Omental fat pad (tissue), 4 donors: Measurements from ENCODE around the gene PDE1A. TPM values are rescaled to one million over a fixed set of nuclear protein-coding genes. Genes with fewer than 3 reads are reported as not detected.

ENCODE experiments used
- ATAC-seq: fragments of 150-250 bp; one replicate; pipeline ENCODE4 v1.9.1; 2016; ENCODE audit warnings: mild to moderate bottlenecking, moderate library complexity; ENCODE audit not compliant: low FRiP score
- DNase-seq: peaks from one replicate; pipeline ENCODE4 v3.0.0-alpha.2; 2019; ENCODE audit warnings: low spot score
- total RNA-seq, 4 donors: library from RNA; depleted of rRNA; stranded (reverse); fragments of >200 nt; gene quantifications; one replicate each; pipeline ENCODE4 v1.1.0, GENCODE V29; 2016
- TF ChIP-seq, protein P1 (sequence below), 3 donors: fragments of 450-650 bp; IDR thresholded peaks; one replicate each; pipeline ENCODE4 v1.5.1; 2016 to 2017; ENCODE audit warnings: antibody characterized with exemption in 3 of 3, mild to moderate bottlenecking in 3 of 3, moderate library complexity in 2 of 3

The PDE1A gene
- total RNA-seq, 4 donors from 2014 or later = 7.9 to 28.2 (median 13.1) TPM

DNA sequence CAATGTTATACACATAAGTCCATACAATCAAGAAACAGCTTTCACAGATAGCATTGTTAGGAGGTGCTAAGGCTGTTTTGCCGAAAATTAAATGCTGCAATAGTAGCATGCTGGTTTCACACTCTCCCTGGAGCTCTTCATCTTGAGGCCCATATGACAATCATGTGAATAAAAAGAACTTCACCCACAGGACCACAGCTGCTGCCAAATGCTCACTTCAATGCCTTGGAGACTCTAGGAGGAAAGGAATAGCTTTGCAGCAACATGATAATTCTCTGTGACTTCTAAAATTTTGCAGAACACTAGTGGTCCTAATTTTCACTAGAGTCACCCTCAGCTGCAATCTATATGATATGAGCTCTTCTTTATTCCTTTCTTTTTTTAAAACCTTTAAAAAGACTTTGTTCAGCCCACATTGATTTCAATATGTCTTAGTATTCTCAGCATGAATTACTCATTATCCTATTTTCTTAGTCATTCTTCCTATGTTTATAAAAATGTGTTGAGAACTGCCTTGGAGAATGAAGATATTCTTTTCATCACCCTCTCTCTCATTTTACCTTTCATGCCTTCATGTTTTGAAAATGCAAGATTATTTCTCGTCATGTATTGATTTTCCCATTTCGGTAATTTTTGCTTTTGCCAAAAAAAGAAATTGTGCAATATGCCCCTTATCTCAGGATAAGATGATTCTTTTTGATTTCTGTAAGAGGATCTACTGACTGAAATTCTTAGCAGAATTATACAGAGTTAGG is 108.2 kb downstream of the PDE1A start:
- no peak for DNase-seq
- TF ChIP-seq, protein P1, sequence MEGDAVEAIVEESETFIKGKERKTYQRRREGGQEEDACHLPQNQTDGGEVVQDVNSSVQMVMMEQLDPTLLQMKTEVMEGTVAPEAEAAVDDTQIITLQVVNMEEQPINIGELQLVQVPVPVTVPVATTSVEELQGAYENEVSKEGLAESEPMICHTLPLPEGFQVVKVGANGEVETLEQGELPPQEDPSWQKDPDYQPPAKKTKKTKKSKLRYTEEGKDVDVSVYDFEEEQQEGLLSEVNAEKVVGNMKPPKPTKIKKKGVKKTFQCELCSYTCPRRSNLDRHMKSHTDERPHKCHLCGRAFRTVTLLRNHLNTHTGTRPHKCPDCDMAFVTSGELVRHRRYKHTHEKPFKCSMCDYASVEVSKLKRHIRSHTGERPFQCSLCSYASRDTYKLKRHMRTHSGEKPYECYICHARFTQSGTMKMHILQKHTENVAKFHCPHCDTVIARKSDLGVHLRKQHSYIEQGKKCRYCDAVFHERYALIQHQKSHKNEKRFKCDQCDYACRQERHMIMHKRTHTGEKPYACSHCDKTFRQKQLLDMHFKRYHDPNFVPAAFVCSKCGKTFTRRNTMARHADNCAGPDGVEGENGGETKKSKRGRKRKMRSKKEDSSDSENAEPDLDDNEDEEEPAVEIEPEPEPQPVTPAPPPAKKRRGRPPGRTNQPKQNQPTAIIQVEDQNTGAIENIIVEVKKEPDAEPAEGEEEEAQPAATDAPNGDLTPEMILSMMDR (IDR thresholded peaks at IDR 0.05) = no peak
- ATAC-seq = no peak

DNA sequence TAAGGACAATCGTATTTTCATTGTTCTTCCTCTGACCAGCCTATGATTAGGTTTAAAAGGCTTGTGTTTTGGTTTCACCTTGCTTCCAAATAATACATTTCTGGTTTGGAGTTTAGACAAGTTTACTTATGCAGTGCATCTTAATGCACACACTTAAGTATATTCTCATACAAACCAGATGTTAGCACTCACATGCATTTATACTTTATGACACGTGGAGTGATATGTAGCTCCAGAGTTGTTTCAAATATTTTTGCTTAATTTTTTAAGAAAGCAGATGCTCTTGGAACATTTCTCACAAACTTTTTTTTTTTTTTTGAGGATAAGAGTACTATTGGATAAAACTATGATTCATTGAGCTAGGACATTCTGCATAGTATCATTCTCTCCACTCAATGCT is 109.9 kb downstream of the PDE1A start:
- TF ChIP-seq, protein P1 (IDR thresholded peaks at IDR 0.05) = no peak
- DNase-seq = no peak
- no peak for ATAC-seq

DNA sequence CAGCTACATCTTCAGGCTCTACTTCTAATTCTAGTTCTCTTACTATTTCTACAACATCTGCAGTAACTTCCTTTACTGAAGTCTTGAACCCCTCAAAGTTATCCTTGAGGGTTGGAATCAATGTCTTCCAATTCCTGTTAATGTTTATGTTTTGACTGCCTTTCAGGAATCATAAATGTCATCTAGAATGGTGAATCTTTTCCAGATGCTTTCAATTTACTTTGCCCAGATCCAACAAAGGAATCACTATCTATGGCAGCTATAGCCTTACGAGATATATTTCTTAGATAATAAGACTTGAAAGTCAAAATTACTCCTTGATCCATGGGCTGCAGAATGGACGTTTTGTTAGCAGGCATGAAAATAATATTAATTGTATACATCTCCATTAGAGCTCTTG is 123.9 kb downstream of the PDE1A start:
- ATAC-seq = no peak
- TF ChIP-seq, protein P1 (IDR thresholded peaks at IDR 0.05) = no peak

DNA sequence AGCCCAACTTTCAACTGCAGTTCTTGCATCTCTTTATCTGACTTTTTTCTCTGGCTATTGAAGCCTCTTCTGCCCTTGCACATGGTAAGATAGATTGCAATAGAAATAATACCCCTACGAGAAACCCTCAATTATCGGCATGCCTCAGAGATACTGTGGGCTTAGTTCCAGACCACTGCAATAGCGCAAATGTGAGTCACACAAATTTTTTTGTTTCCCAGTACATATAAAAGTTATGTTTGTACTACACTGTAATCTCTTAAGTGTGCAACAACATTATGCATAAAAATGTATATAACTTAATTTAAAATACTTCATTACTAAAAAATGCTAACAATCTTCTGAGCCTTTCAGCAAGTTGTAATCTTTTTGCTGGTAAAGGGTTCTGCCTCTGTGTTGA is 124.7 kb downstream of the PDE1A start:
- DNase-seq = no peak
- no peak for ATAC-seq
- TF ChIP-seq, protein P1 (IDR thresholded peaks at IDR 0.05) = no peak

More for the DNA sequence above, 123.9 kb downstream of the PDE1A start:
- DNase-seq = no peak

DNA sequence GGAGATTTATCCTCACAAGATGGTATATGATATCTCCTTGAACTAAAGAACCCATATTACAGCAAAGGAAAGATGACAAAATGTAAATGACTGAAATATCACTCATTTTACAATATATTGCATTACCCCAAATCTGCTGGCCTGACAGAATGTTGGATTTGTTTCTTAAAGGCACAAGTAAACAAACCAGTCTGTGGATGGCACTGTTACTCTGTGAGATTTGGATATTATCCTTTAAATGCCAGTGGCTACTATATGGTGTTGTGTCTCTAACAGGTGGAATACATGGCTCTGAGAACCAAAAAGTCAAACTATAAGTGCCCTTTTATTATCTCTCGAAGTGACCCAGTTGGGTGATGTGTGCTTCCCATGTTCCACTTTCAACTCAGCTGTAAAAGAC is 125.7 kb downstream of the PDE1A start:
- TF ChIP-seq, protein P1 (IDR thresholded peaks at IDR 0.05) = no peak
- DNase-seq = no peak
- no peak for ATAC-seq

DNA sequence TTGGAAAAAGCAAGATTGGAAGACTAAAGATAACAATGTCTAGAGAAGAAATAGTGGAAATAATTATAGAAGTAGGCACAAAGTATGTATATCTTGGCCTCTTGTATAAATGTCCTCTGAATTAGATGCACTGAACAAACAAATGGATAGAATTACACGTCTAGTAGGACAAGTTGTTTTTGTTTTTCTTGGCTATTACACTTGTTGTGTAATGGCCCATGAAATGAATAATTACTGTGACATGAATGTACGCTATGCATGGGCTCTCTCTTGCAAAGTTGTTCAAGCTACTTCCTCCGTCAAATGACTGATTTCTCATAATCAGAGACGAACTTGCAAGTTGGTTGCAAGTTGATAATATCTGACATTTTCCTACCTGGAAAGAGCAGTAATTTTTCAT is 126.2 kb downstream of the PDE1A start:
- ATAC-seq = no peak
- TF ChIP-seq, protein P1 (IDR thresholded peaks at IDR 0.05) = no peak

DNA sequence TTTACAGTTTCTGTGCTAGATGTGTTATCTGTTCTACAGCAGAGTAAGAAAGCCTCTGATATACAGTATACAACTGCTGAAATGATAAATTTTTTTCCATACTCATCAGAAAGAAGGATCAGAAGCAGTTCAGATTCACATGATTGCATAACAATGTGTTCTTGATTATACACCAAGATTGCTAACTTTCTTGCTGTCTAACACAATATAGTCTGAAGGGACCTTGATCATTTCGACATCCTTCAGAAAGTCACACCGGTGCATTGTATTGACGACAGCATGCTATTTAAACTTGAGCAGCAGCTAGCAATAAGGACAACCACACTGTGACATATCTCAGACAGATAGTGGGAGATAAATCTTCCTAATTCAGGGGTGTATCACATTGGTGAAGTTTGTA is 127.2 kb downstream of the PDE1A start:
- DNase-seq (no peak), ATAC-seq (no peak)
- TF ChIP-seq, protein P1 (IDR thresholded peaks at IDR 0.05) = no peak

More for the DNA sequence above, 126.2 kb downstream of the PDE1A start:
- no peak for DNase-seq
